Measurements from ENCODE around the gene APOBEC3F.
"Not testable (repeated sequence)": the region's sequence is repeated elsewhere in the genome, so short reads cannot be mapped to it uniquely, and the experiment has no call there.

APOBEC3F gene

GRCh38 chr22:39028281-39028680 lies 12.4 kb upstream of the APOBEC3F start:
- no peak for DNase-seq

- no peak for DNase-seq
Observed at GRCh38 chr22:39029227-39029626, 11.4 kb upstream of the APOBEC3F start.

GRCh38 chr22:39030705-39031104 lies 10.0 kb upstream of the APOBEC3F start:
- DNase-seq, result no peak

- not testable (repeated sequence) for DNase-seq
Observed at GRCh38 chr22:39031434-39032295, 9.0 kb upstream of the APOBEC3F start.

GRCh38 chr22:39037071-39037470 lies 3.6 kb upstream of the APOBEC3F start:
- DNase-seq, result not testable (repeated sequence)

- no peak for DNase-seq
Observed at GRCh38 chr22:39039306-39040126, 1.1 kb upstream of the APOBEC3F start.

GRCh38 chr22:39040155-39040537 lies 518 bp upstream of the APOBEC3F start:
- DNase-seq, result not testable (repeated sequence)

GRCh38 chr22:39041908-39042307 lies 1.2 kb downstream of the APOBEC3F start:
- DNase-seq, result no peak

- DNase-seq, result not testable (repeated sequence)
Observed at GRCh38 chr22:39043063-39043462, 2.4 kb downstream of the APOBEC3F start.

- not testable (repeated sequence) for DNase-seq
Observed at GRCh38 chr22:39045136-39045535, 4.5 kb downstream of the APOBEC3F start.

- DNase-seq, result not testable (repeated sequence)
Observed at GRCh38 chr22:39049486-39049885, 8.8 kb downstream of the APOBEC3F start.

GRCh38 chr22:39051844-39052495 lies 11.3 kb downstream of the APOBEC3F start:
- not testable (repeated sequence) for DNase-seq

GRCh38 chr22:39055658-39056057 lies 15.0 kb downstream of the APOBEC3F start:
- no peak for DNase-seq

- DNase-seq, result not testable (repeated sequence)
Observed at GRCh38 chr22:39061290-39061689, 20.6 kb downstream of the APOBEC3F start.

GRCh38 chr22:39061951-39062350 lies 21.3 kb downstream of the APOBEC3F start:
- not testable (repeated sequence) for DNase-seq

- not testable (repeated sequence) for DNase-seq
Observed at GRCh38 chr22:39063904-39064303, 23.2 kb downstream of the APOBEC3F start.

- DNase-seq, result not testable (repeated sequence)
Observed at GRCh38 chr22:39066442-39067276, 26.0 kb downstream of the APOBEC3F start.

GRCh38 chr22:39068033-39068785 lies 27.5 kb downstream of the APOBEC3F start:
- DNase-seq, result no peak

GRCh38 chr22:39070186-39070585 lies 29.5 kb downstream of the APOBEC3F start:
- no peak for DNase-seq

- DNase-seq, result not testable (repeated sequence)
Observed at GRCh38 chr22:39072581-39072981, 31.9 kb downstream of the APOBEC3F start.

GRCh38 chr22:39073981-39074380 lies 33.3 kb downstream of the APOBEC3F start:
- no peak for DNase-seq
